Muscle layer of colon (tissue), 2 donors: ENCODE data around the gene NPIPA1.
"Not testable (repeated sequence)": the region's sequence is repeated elsewhere in the genome, so short reads cannot be mapped to it uniquely, and the experiment has no call there.

Source experiments
- H3K27ac ChIP-seq: one replicate; pipeline ENCODE4 v1.7.0; 2013; ENCODE audit warnings: low read depth, mild to moderate bottlenecking, low read length, moderate library complexity
- H3K27me3 ChIP-seq, 2 donors: one replicate each; pipeline ENCODE4 v1.7.0; 2013; ENCODE audit warnings: low read length in 2 of 2, mild to moderate bottlenecking in 2 of 2; ENCODE audit not compliant: insufficient read depth in 2 of 2, control insufficient read depth in 1 of 2
- H3K36me3 ChIP-seq: one replicate; pipeline ENCODE4 v1.7.0; 2013; ENCODE audit warnings: mild to moderate bottlenecking, low read length; ENCODE audit not compliant: insufficient read depth
- H3K4me1 ChIP-seq: one replicate; pipeline ENCODE4 v1.7.0; 2013; ENCODE audit warnings: mild to moderate bottlenecking, low read length; ENCODE audit not compliant: insufficient read depth
- H3K4me3 ChIP-seq, 2 donors: one replicate each; pipeline ENCODE4 v1.7.0; 2013; ENCODE audit warnings: low read length in 2 of 2, low read depth in 1 of 2, mild to moderate bottlenecking in 1 of 2, moderate library complexity in 1 of 2
- H3K9ac ChIP-seq: one replicate; pipeline ENCODE4 v1.7.0; 2013; ENCODE audit warnings: low read length
- H3K9me3 ChIP-seq: one replicate; pipeline ENCODE4 v1.7.0; 2013; ENCODE audit warnings: mild to moderate bottlenecking, low read length
- donor health status: abdominal sarcoma.
- donor health status: Adenocarcinoma of cecum.

The NPIPA1 gene

DNA sequence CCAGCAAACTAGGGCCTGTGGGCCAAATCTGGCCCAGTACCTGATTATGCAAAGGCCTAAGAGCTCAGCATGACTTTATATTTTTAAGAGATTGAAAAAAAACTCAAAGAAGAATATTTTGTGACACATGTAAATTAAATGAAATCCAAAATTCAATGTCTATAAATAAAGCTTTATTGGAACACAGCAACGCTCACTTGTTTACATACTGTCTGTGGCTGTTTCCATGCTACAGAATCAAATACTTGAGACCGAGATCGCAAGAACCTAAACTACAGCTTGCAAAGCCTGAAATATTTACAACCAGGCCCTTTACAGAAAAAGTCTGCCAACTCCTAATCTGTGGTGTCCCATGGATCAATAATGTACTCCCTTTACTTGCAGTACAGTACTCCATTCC, 32.6 kb downstream of the NPIPA1 start:
- not testable (repeated sequence) for H3K27ac ChIP-seq, H3K4me3 ChIP-seq, H3K27me3 ChIP-seq, H3K9ac ChIP-seq, H3K36me3 ChIP-seq, H3K4me1 ChIP-seq, H3K9me3 ChIP-seq

- not testable (repeated sequence) for H3K9ac ChIP-seq, H3K36me3 ChIP-seq, H3K27me3 ChIP-seq, H3K4me1 ChIP-seq, H3K4me3 ChIP-seq, H3K9me3 ChIP-seq, H3K27ac ChIP-seq
These were observed 34.5 kb downstream of the NPIPA1 start for GRCh38 chr16:14971621-14972228.

GRCh38 chr16:14973785-14974322, 36.6 kb downstream of the NPIPA1 start:
- not testable (repeated sequence) for H3K9me3 ChIP-seq, H3K9ac ChIP-seq, H3K4me1 ChIP-seq, H3K27me3 ChIP-seq, H3K36me3 ChIP-seq, H3K4me3 ChIP-seq, H3K27ac ChIP-seq

DNA sequence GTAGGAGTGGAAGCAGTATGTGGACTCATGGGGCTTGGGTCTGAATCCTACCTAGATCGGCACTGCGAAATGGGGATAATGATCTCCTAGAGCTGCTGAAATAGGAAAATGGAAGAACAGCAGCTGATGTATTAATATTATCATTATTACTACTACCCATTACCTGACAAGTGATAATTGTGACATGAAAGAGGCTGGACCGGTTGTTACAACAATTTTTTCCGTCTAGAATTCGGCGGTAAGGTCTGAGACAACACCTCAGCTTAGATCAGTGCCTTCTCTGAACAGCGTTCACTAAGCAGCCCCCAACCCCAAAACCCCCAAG, 37.0 kb downstream of the NPIPA1 start:
- Histone ChIP-seq H3K27ac (peak overlapping the region; percentile 32), H3K9ac (peak overlapping the region; percentile 71), H3K4me3 (peak overlapping the region; percentile 57 to 98)
- not testable (repeated sequence) for H3K36me3 ChIP-seq, H3K9me3 ChIP-seq, H3K27me3 ChIP-seq, H3K4me1 ChIP-seq

DNA sequence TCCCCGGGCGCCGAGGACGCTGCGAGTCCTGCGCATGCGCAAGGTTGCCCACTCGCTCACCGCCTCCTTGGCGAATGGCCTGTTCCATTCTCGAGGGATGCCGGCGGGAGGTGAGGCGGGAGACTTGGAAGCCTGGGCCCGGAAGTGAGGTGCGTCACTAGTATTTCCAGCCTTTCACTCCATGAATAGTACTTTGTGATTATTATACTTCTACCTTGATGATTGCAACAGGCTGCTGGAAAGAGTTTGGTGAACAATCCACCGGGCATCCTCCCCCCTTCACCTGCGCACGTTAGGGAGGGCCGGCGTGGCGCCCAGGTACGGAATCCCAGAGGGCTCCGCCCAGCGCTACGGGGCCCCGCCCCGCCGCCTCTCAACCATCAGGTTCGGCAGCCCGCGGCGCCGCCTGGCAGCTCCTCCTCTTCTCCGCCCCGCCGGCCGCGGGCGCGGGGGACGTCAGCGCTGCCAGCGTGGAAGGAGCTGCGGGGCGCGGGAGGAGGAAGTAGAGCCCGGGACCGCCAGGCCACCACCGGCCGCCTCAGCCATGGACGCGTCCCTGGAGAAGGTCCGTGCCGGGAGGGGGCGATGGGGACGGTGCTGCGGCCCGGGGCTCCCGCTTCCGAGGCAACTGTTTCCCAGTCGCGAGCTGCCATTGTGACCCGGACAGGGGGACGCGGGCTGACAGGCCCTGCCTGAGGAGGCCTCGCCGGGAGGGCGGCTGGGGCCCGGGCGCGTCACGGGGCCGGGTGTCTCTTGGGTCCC, 37.6 kb downstream of the NPIPA1 start, which contains the start of gene PDXDC1:
Gene PDXDC1, plus strand, starts transcription at position 371 of the 762 bp plus-strand sequence. Its CDS starts 174 bp downstream, at position 545.
- not testable (repeated sequence) for H3K4me1 ChIP-seq, H3K9me3 ChIP-seq, H3K27me3 ChIP-seq, H3K36me3 ChIP-seq
- Histone ChIP-seq H3K27ac (peak within 1 kb of the TSS; percentile 90), H3K4me3 (peak within 1 kb of the TSS; percentile 57 to 98), H3K9ac (peak within 1 kb of the TSS; percentile 71)

GRCh38 chr16:14975418-14976194, 38.4 kb downstream of the NPIPA1 start:
- not testable (repeated sequence) for H3K4me1 ChIP-seq, H3K27me3 ChIP-seq, H3K9me3 ChIP-seq, H3K36me3 ChIP-seq
- peak overlapping the region; percentile 90 for H3K27ac ChIP-seq
- H3K9ac ChIP-seq: peak overlapping the region; percentile 71
- peak overlapping the region; percentile 57 to 98 for H3K4me3 ChIP-seq

DNA sequence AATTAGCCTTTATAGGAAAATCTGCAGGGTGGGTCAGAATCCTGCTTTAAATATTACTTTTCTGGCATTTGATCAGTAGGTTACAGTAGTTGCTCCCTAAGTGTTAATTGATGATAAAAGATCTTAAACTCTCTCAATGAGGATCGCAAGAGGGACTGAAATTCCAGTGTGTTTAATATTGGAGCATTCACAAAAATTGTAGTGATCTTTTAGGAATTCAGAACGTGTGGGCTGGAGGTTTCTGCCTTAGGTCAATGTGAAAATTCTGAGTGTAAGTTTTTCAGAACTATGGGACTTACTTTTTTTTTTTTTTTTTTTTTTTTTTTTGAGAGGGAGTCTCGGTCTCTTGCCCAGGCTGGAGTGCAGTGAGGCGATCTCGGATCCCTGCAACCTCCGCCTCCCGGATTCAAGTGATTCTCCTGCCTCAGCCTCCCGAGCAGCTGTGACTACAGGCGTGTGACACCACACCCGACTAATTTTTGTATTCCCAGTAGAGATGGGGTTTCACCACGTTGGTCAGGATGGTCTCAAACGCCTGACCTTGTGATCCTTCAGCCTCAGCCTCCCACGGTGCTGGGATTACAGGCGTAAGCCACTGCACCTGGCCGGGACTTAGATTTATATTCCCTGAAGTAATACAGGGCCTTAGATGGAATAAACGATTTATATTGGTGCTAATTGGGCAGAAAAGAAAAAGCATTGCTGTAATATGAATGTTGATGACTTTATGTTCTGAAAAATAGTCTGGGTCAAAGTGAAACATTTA, 39.9 kb downstream of the NPIPA1 start:
- not testable (repeated sequence) for H3K27me3 ChIP-seq, H3K36me3 ChIP-seq, H3K4me1 ChIP-seq, H3K27ac ChIP-seq, H3K4me3 ChIP-seq, H3K9me3 ChIP-seq, H3K9ac ChIP-seq

DNA sequence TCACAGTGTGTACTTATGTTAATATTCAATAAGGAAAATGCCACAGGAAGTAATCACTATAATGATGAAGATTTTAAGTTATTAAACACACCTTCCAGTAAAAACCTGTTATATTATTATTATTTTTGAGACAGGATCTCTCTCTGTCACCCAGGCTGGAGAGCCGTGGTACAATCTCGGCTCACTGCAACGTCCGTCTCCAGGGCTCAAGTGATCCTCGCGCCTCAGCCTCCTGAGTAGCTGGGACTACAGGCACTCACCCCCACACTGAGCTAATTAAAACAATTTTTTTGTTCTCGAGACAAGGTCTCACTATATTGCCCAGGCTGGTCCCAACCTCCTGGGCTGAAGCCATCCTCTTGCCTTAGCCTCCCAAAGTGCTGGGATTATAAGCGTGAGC, 41.0 kb downstream of the NPIPA1 start:
- H3K4me1 ChIP-seq, H3K27me3 ChIP-seq, H3K9me3 ChIP-seq, H3K4me3 ChIP-seq, H3K9ac ChIP-seq, H3K27ac ChIP-seq, H3K36me3 ChIP-seq: not testable (repeated sequence)

DNA sequence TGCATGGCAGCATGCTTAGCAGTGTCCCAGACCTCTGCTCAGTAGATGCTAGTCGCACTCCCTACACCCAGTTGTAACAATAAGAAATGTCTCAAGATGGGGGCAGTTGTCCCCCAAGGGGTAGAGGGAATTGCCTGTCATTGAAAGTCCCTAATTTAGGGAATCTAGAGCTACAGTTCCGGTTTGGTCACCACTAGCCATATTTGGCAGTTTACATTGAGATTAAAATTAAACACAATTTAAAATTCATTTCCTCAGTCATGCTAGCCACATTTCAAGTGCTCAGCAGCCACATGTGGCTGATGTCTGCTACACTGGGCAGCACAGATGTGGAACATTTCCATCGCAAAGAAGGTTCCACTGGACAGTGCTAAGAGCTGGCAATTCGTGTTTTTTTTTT, 41.7 kb downstream of the NPIPA1 start:
- H3K27ac ChIP-seq, H3K36me3 ChIP-seq: not testable (repeated sequence)

DNA sequence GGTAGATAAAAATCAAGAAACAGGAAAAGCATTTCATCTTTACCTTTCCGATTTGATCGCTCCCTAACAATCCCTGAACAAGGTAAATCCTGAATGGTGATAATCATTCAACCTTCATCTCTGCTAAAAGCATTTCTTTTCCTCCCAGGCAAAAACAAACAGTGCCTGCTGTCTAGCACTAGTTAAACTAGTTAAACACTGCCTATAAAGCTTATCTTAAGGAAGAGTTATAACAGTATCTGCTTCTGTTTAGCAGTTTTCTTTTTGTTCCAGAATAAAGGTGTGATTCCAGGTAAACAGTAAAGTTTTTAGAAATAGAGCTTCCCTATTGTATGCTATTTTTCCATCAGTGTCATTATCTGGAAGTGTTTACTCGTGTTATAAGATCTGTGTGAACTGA, 44.0 kb downstream of the NPIPA1 start:
- not testable (repeated sequence) for H3K4me3 ChIP-seq, H3K27me3 ChIP-seq, H3K9me3 ChIP-seq, H3K4me1 ChIP-seq, H3K36me3 ChIP-seq, H3K27ac ChIP-seq, H3K9ac ChIP-seq

More for the DNA sequence above, 41.7 kb downstream of the NPIPA1 start:
- not testable (repeated sequence) for H3K27me3 ChIP-seq, H3K4me3 ChIP-seq, H3K4me1 ChIP-seq, H3K9ac ChIP-seq, H3K9me3 ChIP-seq

DNA sequence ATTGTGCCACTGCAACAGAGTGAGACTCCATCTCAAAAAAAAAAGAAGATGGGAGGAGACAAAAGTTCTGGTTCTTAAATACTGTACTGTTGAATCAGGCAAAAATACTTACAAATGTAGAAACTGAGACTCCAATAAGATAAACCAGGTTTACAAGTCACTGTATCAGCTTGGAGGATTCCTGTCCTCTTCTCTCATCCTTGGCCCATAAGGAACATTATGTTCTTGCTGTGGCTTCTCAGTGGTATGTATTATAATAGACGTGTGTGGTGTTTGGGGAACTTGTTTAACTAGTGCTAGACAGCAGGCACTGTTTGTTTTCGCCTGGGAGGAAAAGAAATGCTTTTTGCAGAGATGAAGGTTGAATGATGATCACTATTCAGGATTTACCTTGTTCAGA, 45.3 kb downstream of the NPIPA1 start:
- H3K27ac ChIP-seq, H3K4me1 ChIP-seq, H3K4me3 ChIP-seq, H3K36me3 ChIP-seq, H3K27me3 ChIP-seq, H3K9ac ChIP-seq, H3K9me3 ChIP-seq: not testable (repeated sequence)
